Measurements from ENCODE around the gene DSCAM.

DNA sequence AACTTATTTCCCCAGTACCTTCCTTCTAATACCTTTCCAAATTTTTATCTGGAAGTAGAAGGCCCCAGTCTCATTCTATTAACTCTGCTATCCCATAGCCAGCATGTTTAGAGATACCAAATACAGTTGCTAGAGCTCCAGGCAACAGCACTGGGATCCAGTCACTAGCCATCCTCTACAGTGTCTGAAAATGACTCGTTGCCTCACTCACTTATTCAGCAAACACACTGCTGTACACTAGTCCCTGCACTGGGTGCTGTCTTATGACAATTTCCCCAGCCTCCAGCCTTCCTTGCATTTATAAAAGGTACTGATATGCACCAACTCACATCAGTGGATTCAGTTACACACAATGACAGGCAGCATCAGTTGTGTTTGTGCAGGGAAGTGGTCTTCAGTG, 179.0 kb downstream of the DSCAM start:
- no peak for TF ChIP-seq POLR2A (IDR thresholded peaks at IDR 0.05)
- TF ChIP-seq, protein P1, sequence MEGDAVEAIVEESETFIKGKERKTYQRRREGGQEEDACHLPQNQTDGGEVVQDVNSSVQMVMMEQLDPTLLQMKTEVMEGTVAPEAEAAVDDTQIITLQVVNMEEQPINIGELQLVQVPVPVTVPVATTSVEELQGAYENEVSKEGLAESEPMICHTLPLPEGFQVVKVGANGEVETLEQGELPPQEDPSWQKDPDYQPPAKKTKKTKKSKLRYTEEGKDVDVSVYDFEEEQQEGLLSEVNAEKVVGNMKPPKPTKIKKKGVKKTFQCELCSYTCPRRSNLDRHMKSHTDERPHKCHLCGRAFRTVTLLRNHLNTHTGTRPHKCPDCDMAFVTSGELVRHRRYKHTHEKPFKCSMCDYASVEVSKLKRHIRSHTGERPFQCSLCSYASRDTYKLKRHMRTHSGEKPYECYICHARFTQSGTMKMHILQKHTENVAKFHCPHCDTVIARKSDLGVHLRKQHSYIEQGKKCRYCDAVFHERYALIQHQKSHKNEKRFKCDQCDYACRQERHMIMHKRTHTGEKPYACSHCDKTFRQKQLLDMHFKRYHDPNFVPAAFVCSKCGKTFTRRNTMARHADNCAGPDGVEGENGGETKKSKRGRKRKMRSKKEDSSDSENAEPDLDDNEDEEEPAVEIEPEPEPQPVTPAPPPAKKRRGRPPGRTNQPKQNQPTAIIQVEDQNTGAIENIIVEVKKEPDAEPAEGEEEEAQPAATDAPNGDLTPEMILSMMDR (IDR thresholded peaks at IDR 0.05) = no peak
